ENCODE results near the gene COG2. TPM values are rescaled to one million over a fixed set of nuclear protein-coding genes. Genes with fewer than 3 reads are reported as not detected.
A peak's percentile ranks its signal among the peaks of the same experiment; 100 is the strongest.

Gene COG2
- total and polyA plus RNA-seq, 2 of the 13 experiments (the other 11 are each of a cell fraction or from before 2014, with no cell fraction given), result 16.8 to 36.3 TPM

DNA sequence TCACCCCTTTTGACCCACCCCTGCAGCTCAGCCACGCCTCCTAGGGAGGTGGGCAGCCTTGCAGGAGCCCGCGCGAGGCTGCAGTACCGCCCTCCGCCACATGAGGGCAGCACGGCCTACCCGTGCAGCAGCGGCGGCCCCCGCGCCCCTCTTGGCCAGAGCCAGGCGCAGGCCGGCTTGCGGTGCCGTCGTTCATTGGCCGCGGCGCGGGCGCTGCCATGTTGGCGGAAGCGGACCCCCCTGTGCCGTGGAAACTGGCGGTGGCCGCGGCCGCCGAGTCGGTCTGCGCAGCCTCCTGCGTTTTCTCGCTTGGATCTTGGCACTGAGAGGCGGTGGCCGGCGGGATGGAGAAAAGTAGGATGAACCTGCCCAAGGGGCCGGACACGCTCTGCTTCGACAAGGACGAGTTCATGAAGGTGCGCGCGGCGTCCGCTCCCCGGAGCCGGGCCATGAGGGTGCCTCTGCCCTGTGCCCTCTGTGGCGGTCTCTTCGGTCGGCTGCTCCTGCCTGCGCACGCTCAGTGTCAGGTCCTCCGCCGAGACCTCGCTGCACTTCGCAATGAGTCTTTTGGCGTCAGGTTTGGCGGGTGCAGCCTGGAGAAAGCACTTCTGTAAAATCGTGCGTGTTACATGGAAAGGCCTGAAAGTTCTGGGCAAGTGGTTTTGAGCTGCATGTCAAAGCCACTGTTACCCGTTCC is at the start of gene COG2 (continued):
- TF ChIP-seq ZNF142 (CRISPR knock-in tag; IDR thresholded peaks at IDR 0.05), result peak; percentile 85; the same call in 1 of the 2 replicates
- no peak for TF ChIP-seq GRHL1 (CRISPR knock-in tag; conservative IDR thresholded peaks at IDR 0.05)
- no peak for TF ChIP-seq SNRNP70 (IDR thresholded peaks at IDR 0.05; ENCODE audit: low read depth, low read length)
- TF ChIP-seq ZNF441 (CRISPR knock-in tag; IDR thresholded peaks at IDR 0.05; ENCODE audit: borderline replicate concordance), result peak; percentile 58; the same call in 1 of the 2 replicates
- no peak for TF ChIP-seq FOXK2 (IDR thresholded peaks at IDR 0.05)
- TF ChIP-seq ZKSCAN1 (IDR thresholded peaks at IDR 0.05; ENCODE audit: low read length), result no peak
- TF ChIP-seq, protein P1, sequence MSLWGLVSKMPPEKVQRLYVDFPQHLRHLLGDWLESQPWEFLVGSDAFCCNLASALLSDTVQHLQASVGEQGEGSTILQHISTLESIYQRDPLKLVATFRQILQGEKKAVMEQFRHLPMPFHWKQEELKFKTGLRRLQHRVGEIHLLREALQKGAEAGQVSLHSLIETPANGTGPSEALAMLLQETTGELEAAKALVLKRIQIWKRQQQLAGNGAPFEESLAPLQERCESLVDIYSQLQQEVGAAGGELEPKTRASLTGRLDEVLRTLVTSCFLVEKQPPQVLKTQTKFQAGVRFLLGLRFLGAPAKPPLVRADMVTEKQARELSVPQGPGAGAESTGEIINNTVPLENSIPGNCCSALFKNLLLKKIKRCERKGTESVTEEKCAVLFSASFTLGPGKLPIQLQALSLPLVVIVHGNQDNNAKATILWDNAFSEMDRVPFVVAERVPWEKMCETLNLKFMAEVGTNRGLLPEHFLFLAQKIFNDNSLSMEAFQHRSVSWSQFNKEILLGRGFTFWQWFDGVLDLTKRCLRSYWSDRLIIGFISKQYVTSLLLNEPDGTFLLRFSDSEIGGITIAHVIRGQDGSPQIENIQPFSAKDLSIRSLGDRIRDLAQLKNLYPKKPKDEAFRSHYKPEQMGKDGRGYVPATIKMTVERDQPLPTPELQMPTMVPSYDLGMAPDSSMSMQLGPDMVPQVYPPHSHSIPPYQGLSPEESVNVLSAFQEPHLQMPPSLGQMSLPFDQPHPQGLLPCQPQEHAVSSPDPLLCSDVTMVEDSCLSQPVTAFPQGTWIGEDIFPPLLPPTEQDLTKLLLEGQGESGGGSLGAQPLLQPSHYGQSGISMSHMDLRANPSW (CRISPR knock-in tag; IDR thresholded peaks at IDR 0.05; ENCODE audit: borderline replicate concordance), result peak; percentile 82; the same call in 1 of the 2 replicates
- TF ChIP-seq HIVEP1 (CRISPR knock-in tag; IDR thresholded peaks at IDR 0.05), result peak; percentile 58; the same call in 1 of the 2 replicates
- no peak; the same call in 1 of the 2 replicates for TF ChIP-seq ZNF703 (CRISPR knock-in tag; IDR thresholded peaks at IDR 0.05; ENCODE audit: borderline replicate concordance)
- no peak for TF ChIP-seq JDP2 (CRISPR knock-in tag; IDR thresholded peaks at IDR 0.05; ENCODE audit: borderline replicate concordance)
- no peak for TF ChIP-seq SIX1 (CRISPR knock-in tag; IDR thresholded peaks at IDR 0.05; ENCODE audit: borderline replicate concordance)
- peak; percentile 87 for TF ChIP-seq ZC3H13 (CRISPR knock-in tag; IDR thresholded peaks at IDR 0.05)
- TF ChIP-seq ZNF775 (CRISPR knock-in tag; IDR thresholded peaks at IDR 0.05; ENCODE audit: borderline replicate concordance), result no peak
- no peak for TF ChIP-seq REST (IDR thresholded peaks at IDR 0.05; ENCODE audit: borderline replicate concordance in 1 of 2, low read depth in 1 of 2, low read length in 2 of 2)
